Karpas-422 (cell line): ENCODE results near the gene GALNT12. TPM values are rescaled to one million over a fixed set of nuclear protein-coding genes. Genes with fewer than 3 reads are reported as not detected.

ENCODE experiments used
- DNase-seq: peaks from one replicate; pipeline ENCODE4 v3.0.0-alpha.2; 2015
- H2AFZ ChIP-seq: fragments of 200-600 bp; sonication (generic); 2 replicates; pipeline ENCODE4 v1.6.1; 2014; ENCODE audit warnings: antibody characterized with exemption, low read length, mixed read lengths
- H3K27ac ChIP-seq: fragments of 200-600 bp; sonication (generic); 2 replicates; pipeline ENCODE4 v1.5.1; 2014; ENCODE audit warnings: mild to moderate bottlenecking, low read length, moderate library complexity
- H3K27me3 ChIP-seq: fragments of 200-600 bp; sonication (generic); 2 replicates; pipeline ENCODE4 v1.6.1; 2014; ENCODE audit warnings: low read length, mixed read lengths
- H3K36me3 ChIP-seq: fragments of 200-600 bp; sonication (generic); 2 replicates; pipeline ENCODE4 v1.6.1; 2014; ENCODE audit warnings: low read length, mixed read lengths; ENCODE audit not compliant: insufficient read depth
- H3K4me1 ChIP-seq: fragments of 200-600 bp; sonication (generic); 2 replicates; pipeline ENCODE4 v1.6.1; 2014; ENCODE audit warnings: mild to moderate bottlenecking, low read length, mixed read lengths
- H3K4me2 ChIP-seq: fragments of 200-600 bp; sonication (generic); 2 replicates; pipeline ENCODE4 v1.6.1; 2014; ENCODE audit warnings: low read length, low read depth, mild to moderate bottlenecking; ENCODE audit not compliant: poor library complexity, severe bottlenecking
- H3K4me3 ChIP-seq: fragments of 200-600 bp; sonication (generic); 2 replicates; pipeline ENCODE4 v1.5.1; 2014; ENCODE audit warnings: mild to moderate bottlenecking, antibody characterized with exemption, low read length, mixed read lengths
- H3K79me2 ChIP-seq: fragments of 200-600 bp; sonication (generic); 2 replicates; pipeline ENCODE4 v1.6.1; 2014; ENCODE audit warnings: mild to moderate bottlenecking, low read length, mixed read lengths
- H3K9ac ChIP-seq: fragments of 200-600 bp; sonication (generic); 2 replicates; pipeline ENCODE4 v1.6.0; 2014; ENCODE audit warnings: low read length
- H3K9me2 ChIP-seq: fragments of 200-600 bp; sonication (generic), shearing (Covaris generic); replicated peaks from 2 replicates; pipeline ENCODE4 v1.6.0; 2014; ENCODE audit warnings: mild to moderate bottlenecking, low read length, moderate library complexity; ENCODE audit not compliant: insufficient read depth
- H3K9me3 ChIP-seq: fragments of 300-700, 200-600 bp; sonication (generic); 2 replicates; pipeline ENCODE4 v1.6.1; 2014; ENCODE audit warnings: low read length, mixed read lengths
- H4K20me1 ChIP-seq: fragments of 200-600 bp; sonication (generic); 2 replicates; pipeline ENCODE4 v1.6.1; 2014; ENCODE audit warnings: mild to moderate bottlenecking, antibody characterized with exemption, low read length, low read depth; ENCODE audit not compliant: insufficient read depth
- total RNA-seq: library from RNA; depleted of rRNA; stranded (reverse); fragments of >200 nt; shearing (Covaris generic); gene quantifications from 2 replicates; pipeline ENCODE4 v1.2.3, GENCODE V29; 2014; ENCODE audit warnings: low replicate concordance

The GALNT12 gene
- total RNA-seq, 1 experiment from 2014 or later = 14.9 TPM

DNA sequence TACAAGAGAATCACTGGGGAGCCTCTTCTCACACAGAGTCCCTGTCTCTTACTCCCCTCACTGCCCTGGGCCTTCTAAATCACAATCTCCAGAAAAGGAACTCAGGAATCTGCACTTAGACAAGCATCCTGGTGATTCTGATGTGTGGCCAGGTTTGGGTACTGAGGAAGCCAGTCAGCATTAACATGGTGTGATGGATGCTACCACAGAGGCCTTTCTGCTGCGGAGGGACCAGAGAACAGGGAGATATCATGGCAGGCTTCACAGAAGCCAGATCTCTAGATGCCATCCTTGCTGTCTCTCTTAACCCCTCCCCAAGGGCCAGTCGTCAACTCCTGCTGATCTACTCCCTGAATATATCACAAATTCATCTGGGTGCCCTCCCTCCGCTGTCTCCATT is 12.7 kb upstream of the GALNT12 start:
- H3K36me3 ChIP-seq = peaks cover 4% of the 10 kb centered on the region; the same call in 1 of the 2 replicates
- H3K9ac ChIP-seq = peak overlapping the region; percentile 84
- H3K27ac ChIP-seq = no peak overlapping the region
- peak overlapping the region; percentile 75 for H3K4me2 ChIP-seq
- peaks cover 8% of the 10 kb centered on the region; the same call in 1 of the 2 replicates for H3K9me3 ChIP-seq
- no peak overlapping the region for H2AFZ ChIP-seq
- peak overlapping the region; percentile 92 for H3K4me3 ChIP-seq
- peaks cover 49% of the 10 kb centered on the region for H3K79me2 ChIP-seq
- H3K4me1 ChIP-seq = peaks cover 20% of the 10 kb centered on the region
- no peaks in the 10 kb centered on the region for H3K9me2 ChIP-seq
- no peak for DNase-seq
- peaks cover 39% of the 10 kb centered on the region for H4K20me1 ChIP-seq
- no peaks in the 10 kb centered on the region for H3K27me3 ChIP-seq

DNA sequence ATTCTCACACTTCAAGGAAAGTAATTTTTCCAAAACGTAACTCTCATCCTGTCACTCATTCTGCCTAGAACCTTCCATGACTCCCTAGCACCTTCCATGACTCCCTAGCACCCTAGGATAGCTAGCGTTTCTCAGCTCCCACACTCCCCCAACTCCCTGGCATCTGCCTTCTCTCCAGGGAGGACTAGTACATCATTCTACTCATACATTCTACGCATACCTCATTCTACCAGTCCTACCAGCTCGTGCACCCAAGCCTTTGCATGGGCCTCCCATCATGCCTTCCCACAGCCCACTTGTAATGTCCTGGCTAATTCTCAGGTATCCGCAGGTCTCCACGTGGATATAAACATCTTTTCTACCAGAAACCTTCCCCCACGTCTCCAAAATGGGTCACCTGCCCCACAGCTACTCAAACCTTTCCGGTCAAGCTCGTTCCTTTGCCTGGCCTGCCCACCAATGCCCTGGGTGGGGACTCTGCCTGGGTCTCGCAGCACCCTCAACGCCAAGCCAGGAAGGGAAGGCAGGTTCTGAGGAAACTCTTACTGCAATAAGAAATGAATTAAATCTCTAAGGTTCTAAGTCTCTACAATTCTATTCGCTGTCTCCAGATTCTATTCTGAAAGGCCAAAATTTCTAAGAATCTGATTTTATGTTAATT is 12.0 kb upstream of the GALNT12 start:
- no peaks in the 10 kb centered on the region for H3K9me2 ChIP-seq
- H3K4me3 ChIP-seq = peak overlapping the region; percentile 92
- peaks cover 34% of the 10 kb centered on the region for H4K20me1 ChIP-seq
- DNase-seq = no peak
- peaks cover 4% of the 10 kb centered on the region; the same call in 1 of the 2 replicates for H3K36me3 ChIP-seq
- peaks cover 8% of the 10 kb centered on the region; the same call in 1 of the 2 replicates for H3K9me3 ChIP-seq
- H3K27ac ChIP-seq = no peak overlapping the region
- H3K4me2 ChIP-seq = peak overlapping the region; percentile 75
- H3K27me3 ChIP-seq = no peaks in the 10 kb centered on the region
- H3K9ac ChIP-seq = peak overlapping the region; percentile 84
- 0 out of 2 replicates have a peak overlapping the region, but pooled peaks have one; percentile 71 for H2AFZ ChIP-seq
- peaks cover 46% of the 10 kb centered on the region for H3K79me2 ChIP-seq
- peaks cover 20% of the 10 kb centered on the region for H3K4me1 ChIP-seq

DNA sequence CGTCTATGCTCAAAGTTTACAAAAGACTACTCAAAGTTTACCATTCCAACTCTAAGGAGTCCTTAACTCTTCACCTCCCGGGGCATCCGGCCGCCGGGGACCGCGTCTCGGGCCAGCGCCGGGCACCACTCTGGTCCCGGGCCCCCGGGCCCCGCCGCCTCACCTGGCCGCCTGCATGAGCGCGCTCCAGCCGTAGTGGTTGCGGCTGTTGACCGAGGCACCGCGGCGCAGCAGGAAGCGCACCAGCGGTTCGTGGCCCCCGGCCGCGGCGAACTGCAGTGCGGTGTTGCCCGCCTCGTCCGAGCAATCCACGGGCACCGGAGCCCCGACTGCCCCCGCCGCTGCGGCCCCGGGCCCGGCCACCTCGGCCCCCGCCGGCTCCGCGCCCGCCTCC is 11.5 kb upstream of the GALNT12 start:
- H3K4me1 ChIP-seq = peaks cover 20% of the 10 kb centered on the region
- peak overlapping the region; percentile 84 for H3K9ac ChIP-seq
- no peaks in the 10 kb centered on the region for H3K9me2 ChIP-seq
- H2AFZ ChIP-seq = 0 out of 2 replicates have a peak overlapping the region, but pooled peaks have one; percentile 71
- peaks cover 8% of the 10 kb centered on the region; the same call in 1 of the 2 replicates for H3K9me3 ChIP-seq
- H3K4me3 ChIP-seq = peak overlapping the region; percentile 92
- peaks cover 41% of the 10 kb centered on the region for H3K79me2 ChIP-seq
- peak overlapping the region; percentile 75 for H3K4me2 ChIP-seq
- no peaks in the 10 kb centered on the region for H3K36me3 ChIP-seq
- peak; percentile 70 for DNase-seq
- H3K27ac ChIP-seq = no peak overlapping the region
- peaks cover 29% of the 10 kb centered on the region for H4K20me1 ChIP-seq
- H3K27me3 ChIP-seq = no peaks in the 10 kb centered on the region

DNA sequence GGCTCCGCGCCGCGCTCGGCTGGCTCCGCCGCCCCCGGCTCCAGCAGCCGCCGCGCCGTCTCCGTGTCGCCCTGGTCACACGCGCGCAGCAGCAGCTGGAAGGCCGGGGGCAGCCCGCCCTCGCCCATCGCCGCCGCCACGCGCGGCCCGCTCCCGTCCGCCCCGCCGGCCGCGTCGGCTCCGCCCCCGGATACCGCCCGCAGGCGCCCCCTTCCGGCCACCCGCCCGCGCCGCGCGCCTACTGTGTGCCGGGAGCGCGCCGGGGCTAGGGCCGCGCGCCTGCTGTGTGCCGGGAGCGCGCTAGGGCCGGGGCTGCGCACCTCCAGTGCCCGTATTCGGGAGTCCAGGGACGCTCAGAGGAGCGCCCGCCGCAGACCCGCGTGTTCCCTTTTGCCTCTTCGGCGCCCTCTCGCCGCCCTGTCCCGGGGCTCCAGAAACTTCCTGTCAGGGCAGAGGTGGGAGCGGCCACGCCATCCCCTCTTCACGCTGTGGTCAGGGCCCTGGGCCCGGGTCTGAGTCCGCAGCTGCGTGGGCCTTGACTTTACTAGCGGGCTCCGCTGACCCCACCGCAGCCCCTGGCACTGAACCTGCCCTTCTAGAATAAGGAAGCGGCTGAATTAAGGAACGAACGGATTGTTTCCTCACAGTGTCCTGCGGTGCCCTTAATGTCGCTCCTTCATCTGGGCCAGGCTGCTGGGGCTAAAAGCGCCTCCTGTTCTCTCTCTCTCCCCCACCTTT is 10.9 kb upstream of the GALNT12 start, which contains the start of gene ANKS6:
Gene ANKS6 (minus strand): TSS at position 192 of the 738 bp plus-strand sequence. CDS start 64 bp downstream, at position 128.
- Histone ChIP-seq H2AFZ (peak within 1 kb of the TSS; percentile 71; the same call in 1 of the 2 replicates), H3K9me2 (no peaks in the 10 kb centered on the region), H3K27ac (no peak within 1 kb of the TSS), H3K27me3 (no peaks in the 10 kb centered on the region), H3K4me1 (peaks cover 20% of the 10 kb centered on the region), H3K9ac (peak within 1 kb of the TSS; percentile 84), H3K79me2 (peaks cover 35% of the 10 kb centered on the region), H3K4me2 (peak within 1 kb of the TSS; percentile 75), H4K20me1 (peaks cover 25% of the 10 kb centered on the region), H3K9me3 (peaks cover 8% of the 10 kb centered on the region; the same call in 1 of the 2 replicates), H3K4me3 (peak within 1 kb of the TSS; percentile 92), H3K36me3 (no peaks in the 10 kb centered on the region)
- peak; percentile 94 for DNase-seq

DNA sequence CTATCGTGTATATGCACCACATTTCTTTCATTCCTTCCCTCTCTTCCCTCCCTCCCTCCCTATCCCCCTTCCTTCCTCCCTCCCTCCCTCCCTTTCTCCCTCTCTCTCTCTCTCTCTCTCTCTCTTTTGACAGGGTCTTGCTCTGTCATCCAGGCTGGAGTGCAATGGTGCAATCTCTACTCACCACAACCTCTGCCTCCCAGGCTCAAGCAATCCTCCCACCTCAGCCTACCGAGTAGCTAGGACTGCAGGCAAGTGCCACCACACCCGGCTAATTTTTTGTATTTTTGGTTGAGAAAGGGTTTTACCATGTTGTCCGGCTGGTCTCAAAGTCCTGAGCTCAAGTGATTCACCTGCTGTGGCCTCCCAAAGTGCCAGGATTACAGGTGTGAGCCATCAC is 10.0 kb upstream of the GALNT12 start:
- no peak for DNase-seq
- Histone ChIP-seq H3K4me1 (peaks cover 20% of the 10 kb centered on the region), H2AFZ (no peak overlapping the region), H3K36me3 (no peaks in the 10 kb centered on the region), H3K9me2 (no peaks in the 10 kb centered on the region), H3K27me3 (no peaks in the 10 kb centered on the region), H4K20me1 (peaks cover 16% of the 10 kb centered on the region; the same call in 1 of the 2 replicates), H3K9ac (no peak overlapping the region), H3K79me2 (peaks cover 27% of the 10 kb centered on the region), H3K4me3 (no peak overlapping the region), H3K4me2 (no peak overlapping the region), H3K9me3 (peaks cover 8% of the 10 kb centered on the region; the same call in 1 of the 2 replicates), H3K27ac (no peak overlapping the region)

DNA sequence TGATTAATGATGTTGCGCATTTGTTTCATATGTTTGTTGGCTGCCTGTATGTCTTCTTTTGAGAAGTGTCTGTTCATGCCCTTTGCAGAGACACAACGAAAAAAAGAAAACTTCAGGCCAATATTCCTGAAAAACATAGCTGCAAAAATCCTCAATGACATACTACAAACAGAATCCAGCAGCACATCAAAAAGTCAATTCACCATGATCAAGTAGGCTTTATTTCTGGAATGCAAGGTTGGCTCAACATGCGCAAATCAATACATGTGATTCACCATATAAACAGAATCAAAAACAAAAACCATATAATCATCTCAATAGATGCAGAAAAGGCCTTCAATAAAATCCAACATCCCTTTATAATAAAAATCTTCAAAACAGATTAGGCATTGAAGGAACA is 9.2 kb upstream of the GALNT12 start:
- no peak overlapping the region for H2AFZ ChIP-seq
- H3K9me2 ChIP-seq = no peaks in the 10 kb centered on the region
- no peak overlapping the region for H3K9ac ChIP-seq
- H4K20me1 ChIP-seq = peaks cover 16% of the 10 kb centered on the region; the same call in 1 of the 2 replicates
- peaks cover 20% of the 10 kb centered on the region for H3K79me2 ChIP-seq
- no peak overlapping the region for H3K4me3 ChIP-seq
- no peak for DNase-seq
- peaks cover 20% of the 10 kb centered on the region for H3K4me1 ChIP-seq
- H3K27me3 ChIP-seq = no peaks in the 10 kb centered on the region
- no peak overlapping the region for H3K27ac ChIP-seq
- no peaks in the 10 kb centered on the region for H3K36me3 ChIP-seq
- no peak overlapping the region for H3K4me2 ChIP-seq
- peaks cover 8% of the 10 kb centered on the region; the same call in 1 of the 2 replicates for H3K9me3 ChIP-seq

DNA sequence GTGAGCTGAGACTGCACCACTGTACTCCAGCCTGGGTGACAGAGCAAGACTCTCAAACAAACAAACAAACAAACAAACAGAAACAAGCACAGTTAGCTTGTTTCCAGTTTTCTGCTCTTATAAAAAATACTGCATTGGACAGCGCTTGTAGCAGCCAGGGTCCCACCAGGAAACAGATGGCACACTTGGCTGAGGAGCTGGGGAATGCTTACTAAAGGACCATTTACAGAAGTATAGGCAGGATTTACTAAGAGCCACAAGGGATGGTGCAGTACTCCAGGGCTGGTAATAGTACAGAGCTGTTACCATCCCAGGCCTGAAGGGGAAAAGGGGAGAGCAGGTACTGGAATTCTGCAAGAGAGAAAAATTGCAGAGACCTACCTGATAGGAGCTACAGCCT is 5.9 kb upstream of the GALNT12 start:
- Histone ChIP-seq H3K79me2 (no peaks in the 10 kb centered on the region), H2AFZ (no peak overlapping the region), H3K36me3 (no peaks in the 10 kb centered on the region), H3K9ac (no peak overlapping the region), H3K4me3 (no peak overlapping the region), H3K9me2 (no peaks in the 10 kb centered on the region), H3K4me2 (no peak overlapping the region), H3K27me3 (no peaks in the 10 kb centered on the region), H3K27ac (no peak overlapping the region), H3K4me1 (peaks cover 4% of the 10 kb centered on the region; the same call in 1 of the 2 replicates), H4K20me1 (no peaks in the 10 kb centered on the region), H3K9me3 (peaks cover 8% of the 10 kb centered on the region; the same call in 1 of the 2 replicates)
- DNase-seq = no peak

DNA sequence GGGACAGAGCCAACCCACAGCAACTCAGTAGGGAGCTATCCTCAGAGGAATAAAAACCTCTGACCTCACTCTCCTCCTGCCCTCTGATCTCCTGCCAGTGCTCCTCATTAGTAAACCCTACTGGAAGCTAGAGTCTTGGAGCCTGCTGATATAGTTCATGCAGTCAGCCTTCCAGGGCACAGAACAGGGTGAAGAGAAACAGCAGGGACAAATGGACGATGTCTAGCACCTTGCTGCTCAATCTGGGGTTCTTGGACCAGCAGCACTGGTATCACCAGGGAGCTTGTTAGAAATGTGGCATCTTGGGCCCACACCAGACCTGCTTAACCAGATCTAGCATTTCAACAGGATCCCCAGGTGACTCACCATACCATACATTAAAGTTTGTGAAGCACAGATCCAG is 5.5 kb upstream of the GALNT12 start:
- Histone ChIP-seq H2AFZ (no peak overlapping the region), H3K4me3 (no peak overlapping the region), H3K27me3 (no peaks in the 10 kb centered on the region), H3K4me1 (peaks cover 1% of the 10 kb centered on the region), H3K27ac (no peak overlapping the region), H3K9me2 (no peaks in the 10 kb centered on the region), H3K9me3 (peaks cover 8% of the 10 kb centered on the region; the same call in 1 of the 2 replicates), H3K79me2 (no peaks in the 10 kb centered on the region), H4K20me1 (no peaks in the 10 kb centered on the region), H3K4me2 (no peak overlapping the region), H3K9ac (no peak overlapping the region), H3K36me3 (no peaks in the 10 kb centered on the region)
- no peak for DNase-seq
